SH-SY5Y (cell line): ENCODE data around the gene LRRC8C.

Experiments used
- GATA2 ChIP-seq: IDR thresholded peaks from 2 replicates; pipeline ENCODE4 v1.6.1; 2011; ENCODE audit warnings: mild to moderate bottlenecking, low read depth, low read length
- GATA3 ChIP-seq: IDR thresholded peaks from 2 replicates; pipeline ENCODE4 v1.6.1; 2011; ENCODE audit warnings: low read depth, mild to moderate bottlenecking, low read length, moderate library complexity

GRCh38 chr1:89743788-89744187 lies 110.9 kb downstream of the LRRC8C start:
- no peak for TF ChIP-seq GATA2
- no peak for TF ChIP-seq GATA3
